ENCODE results near the gene GHRH.

GRCh38 chr20:37207171-37207570 lies 54.4 kb downstream of the GHRH start:
- TF ChIP-seq CTCF (IDR thresholded peaks at IDR 0.05), result no peak
- no peak for TF ChIP-seq ELK1 (IDR thresholded peaks at IDR 0.05; ENCODE audit: low read depth, low read length)
- no peak for TF ChIP-seq MAZ (IDR thresholded peaks at IDR 0.05; ENCODE audit: borderline replicate concordance, low read depth, low read length)
